GM18909 (cell line): ENCODE results near the gene ZCCHC24.

Experiments used
- ATAC-seq: cut with Tn5 transposase; IDR thresholded peaks from one replicate; pipeline ENCODE4 v1.9.1; 2021; ENCODE audit warnings: mild to moderate bottlenecking; ENCODE audit not compliant: unreplicated experiment, poor library complexity

The ZCCHC24 gene

DNA sequence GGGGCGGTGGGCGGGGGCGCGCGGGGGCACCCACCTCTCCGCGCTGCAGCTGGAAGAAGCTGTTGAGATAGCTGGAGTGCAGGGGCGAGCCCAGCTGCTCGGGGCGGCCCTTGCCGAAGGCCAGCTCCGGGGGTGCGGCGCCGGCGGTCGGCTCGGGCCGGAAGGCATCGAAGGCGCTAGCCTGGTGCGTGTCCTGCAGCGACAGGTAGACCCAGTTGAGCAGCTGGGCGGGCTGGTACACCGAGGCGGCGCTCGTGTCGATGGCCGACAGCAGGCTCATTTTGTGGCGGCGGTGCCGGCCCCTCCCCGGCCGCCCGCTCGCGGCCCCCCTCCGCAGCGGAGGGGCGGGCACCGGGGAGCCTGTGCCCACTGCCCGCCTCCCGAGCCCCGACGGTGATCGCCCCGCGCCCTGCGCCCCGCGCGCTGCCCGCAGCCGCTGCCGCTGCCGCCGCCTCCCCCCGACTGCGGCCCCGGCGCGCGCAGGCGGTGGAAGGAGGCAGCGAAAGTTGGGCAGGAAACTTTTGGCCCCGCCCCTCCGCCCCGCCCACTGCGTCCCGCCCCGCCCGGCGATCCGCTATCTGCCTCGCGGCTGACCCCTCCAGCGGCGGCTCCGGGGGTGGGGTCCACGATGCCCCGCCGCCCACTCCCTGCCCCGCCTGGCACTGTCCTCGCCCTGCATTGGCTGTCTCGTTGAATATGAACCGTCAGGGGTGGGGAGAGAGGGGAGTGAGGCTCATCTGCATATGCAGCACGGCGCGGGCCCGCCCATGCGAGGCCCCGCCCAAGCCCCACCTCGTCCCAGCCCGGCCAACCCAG is at the start of gene ZCCHC24:
ZCCHC24 (minus strand) TSS at position 464 of the 816 bp plus-strand sequence; CDS start at position 280, 184 bp downstream.
- ATAC-seq, result peak; percentile 95

DNA sequence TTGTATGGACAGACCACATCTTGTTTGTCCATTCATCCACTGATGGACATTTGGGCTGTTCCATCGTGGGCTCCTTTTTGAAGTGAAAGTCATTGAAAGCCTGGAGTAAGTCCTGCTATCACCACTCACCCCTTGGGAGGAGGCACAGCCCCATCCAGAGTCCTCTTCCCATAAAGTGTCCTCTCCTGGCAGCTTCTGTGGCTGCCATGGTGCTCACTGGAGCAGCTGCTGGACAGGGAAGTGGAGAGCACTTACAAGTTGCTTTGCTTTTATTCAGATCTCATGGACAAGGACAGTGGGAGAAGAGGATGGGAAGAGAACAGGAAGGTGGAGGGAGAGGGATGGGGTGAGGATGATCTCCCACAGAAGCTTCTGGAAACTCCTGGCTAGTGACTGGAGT is 48.4 kb upstream of the ZCCHC24 start:
- ATAC-seq, result no peak

DNA sequence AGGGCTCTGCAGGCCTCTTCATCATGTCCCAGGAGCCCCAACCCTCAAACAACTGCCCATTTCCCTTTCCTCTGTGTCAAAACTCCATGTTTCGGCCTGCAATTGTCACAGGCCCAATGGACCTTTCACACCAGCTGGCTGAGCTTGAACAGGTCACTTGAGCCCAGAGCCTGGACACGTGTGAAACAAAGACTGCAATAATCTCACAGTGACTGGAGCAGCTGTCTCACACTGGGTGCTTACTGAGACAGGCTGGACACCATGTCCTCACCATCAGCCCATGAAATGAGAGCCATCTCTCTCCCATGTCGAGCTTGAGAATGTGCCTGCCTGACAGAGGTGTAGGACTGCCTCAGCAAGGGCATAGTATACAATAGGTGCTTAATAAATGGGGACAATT is 47.4 kb upstream of the ZCCHC24 start:
- ATAC-seq, result no peak

DNA sequence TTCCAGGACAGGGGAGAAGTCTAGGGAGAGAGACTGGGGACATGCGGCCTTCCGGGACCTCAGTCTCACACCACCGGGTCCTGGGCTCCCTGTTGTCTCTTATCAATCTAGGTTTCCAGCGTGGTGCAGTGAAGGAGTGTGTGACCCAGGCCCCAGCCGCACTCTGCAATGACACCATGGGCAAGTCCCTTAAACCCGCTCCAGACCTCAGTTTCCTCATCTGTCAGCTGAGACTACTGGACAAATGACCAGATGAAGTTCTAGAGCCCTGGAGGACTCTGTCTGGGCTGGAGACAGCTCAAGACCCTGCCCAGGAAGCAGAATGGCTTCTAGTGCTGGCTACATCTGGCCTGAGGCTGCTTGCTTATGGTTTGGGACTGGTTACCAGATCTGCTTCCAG is 46.8 kb upstream of the ZCCHC24 start:
- no peak for ATAC-seq

DNA sequence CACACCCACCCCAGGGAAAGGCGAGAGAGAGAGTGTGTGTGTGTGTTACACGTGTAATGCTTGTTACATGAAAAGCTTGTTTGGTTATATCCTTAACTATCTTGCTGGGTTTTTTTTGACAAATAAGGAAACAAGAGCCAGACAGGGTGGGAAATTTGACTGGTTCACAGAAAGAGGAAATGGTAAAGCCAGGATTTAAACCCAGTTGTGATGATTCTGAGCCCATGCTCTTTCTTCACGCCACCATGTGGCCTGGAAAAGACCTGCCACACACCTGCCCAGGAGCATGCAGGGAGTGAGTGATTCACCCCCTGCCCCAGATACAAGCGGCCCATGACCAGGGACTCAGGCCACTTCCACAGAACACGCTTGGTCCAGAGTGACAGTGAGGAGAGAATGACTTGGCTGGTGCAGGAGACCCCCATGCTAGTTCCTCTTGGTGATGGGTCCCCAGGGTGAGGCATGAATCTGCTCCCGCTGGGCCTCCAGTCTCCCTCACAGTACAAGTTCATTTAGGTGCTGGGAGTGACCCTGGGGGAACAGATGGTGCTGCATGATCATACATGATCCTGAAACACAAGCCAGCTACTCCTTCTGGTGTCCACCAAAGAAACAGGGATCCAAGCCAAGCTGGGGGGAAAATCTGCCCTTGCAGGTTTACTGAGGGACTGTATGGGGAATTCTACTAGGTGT is 45.9 kb upstream of the ZCCHC24 start:
- no peak for ATAC-seq

DNA sequence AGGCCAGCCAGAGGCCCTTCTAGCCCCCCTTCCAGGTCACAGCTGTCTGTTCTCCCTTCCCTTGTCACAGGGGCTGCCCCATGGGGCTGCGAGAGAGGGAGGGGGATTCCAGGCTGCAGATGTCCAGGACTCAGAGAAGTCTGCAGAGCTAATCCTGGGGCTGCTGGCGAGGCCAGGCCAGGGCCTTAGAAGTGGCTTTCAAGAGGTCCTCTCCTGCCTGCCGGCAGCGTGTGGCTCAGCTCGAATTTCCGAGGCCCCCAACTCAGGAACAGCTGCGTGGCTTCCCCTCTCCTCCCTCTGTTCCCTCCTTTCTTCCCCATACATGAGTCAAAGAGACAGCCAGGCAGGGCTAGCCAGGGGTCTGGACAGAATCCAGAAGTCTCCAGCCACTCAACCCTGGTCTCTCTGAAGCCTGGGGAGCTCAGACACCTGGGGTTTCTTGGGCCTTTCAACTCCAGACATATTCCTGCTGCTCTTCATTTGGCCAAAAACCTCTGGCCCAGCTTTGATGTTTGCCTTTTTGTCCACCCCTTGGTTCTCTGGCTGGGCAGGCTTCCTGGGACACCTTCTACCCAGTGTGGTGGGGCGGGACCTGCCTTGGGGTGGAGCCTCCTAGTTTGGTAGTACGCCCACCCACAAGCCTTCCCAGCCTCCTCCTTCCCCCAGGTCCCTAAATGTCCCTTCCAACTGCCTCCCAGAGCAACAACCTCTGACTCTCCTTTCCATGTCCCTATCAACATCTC is 45.1 kb upstream of the ZCCHC24 start:
- ATAC-seq, result no peak

DNA sequence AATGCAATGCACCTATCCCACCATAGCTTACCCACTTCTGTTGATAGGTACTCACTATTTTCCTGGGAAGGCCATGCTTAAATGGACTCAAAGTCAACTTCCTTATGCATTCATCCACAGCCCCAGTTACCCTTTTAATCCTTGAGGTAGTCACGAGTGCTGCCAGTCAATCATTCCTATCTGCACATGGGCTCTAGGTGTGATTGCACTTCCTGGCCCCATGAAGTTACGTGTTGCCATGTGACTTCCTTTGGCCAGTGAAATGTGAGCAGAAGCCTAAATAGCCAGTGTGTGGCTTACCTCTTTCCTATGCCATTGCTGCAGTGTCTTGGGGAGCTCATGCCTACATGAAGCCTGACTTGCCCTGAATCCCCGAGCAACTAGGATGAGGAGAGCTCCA is 43.4 kb upstream of the ZCCHC24 start:
- no peak for ATAC-seq

DNA sequence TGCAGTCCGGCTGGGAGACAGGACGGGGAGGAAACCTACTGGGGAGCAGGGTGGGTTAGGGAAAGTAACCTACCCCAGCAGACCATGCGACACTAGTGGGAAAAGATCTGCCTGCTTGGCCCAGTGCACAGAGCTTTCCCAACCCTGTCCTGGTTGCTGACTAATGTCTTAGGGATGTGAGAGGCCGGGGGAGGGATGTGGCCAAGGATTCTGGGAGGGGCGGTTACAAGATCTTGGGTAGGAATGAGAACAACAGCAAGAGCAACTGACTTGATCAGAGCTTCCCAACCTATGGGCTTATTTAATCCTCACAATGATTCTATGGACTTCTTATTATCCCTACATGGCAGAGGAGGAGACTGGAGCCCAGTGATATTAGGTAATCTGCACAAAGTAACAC is 42.9 kb upstream of the ZCCHC24 start:
- no peak for ATAC-seq

DNA sequence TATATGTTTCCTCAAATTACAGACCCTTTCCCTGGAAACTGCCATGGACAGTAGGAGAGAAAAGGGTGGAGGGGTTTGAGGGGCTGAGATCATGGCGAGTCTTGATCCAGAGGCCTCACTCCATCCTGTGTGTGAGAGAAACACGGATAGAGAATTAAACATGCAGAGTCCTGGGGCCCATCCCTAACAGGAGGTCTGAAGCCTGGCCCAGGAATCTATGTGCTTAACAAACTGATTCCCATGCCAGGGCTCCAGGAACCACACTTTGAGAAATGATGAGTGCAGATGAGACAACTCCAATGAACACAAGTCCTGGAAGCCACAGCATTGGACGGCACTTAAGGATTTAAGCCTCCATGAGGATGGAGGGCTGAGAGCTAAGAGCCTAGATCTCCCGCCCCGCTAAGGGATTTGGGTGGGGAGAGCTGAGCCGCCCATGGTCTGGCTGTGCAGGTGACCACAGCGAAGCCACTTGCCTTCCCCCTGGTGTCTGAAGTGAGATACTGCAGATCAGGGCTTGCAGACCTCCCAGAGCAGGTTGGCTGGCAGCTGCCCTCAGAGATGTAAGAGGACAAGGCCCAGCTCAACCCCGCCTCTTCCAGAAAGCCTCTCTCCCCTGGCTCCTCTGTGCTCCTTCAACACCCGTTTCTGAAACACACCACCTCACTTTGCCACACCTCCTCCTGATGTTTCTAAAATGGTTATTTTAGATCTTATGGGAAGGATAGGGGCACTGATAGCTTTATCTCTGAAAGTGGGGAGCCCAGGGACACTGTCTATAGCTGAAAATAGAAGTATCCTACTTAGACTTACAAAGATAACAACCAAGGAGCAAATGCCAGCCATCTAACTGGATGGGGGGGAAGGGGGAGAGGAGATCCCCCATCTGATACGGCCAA is 42.1 kb upstream of the ZCCHC24 start:
- ATAC-seq, result peak; percentile 87

DNA sequence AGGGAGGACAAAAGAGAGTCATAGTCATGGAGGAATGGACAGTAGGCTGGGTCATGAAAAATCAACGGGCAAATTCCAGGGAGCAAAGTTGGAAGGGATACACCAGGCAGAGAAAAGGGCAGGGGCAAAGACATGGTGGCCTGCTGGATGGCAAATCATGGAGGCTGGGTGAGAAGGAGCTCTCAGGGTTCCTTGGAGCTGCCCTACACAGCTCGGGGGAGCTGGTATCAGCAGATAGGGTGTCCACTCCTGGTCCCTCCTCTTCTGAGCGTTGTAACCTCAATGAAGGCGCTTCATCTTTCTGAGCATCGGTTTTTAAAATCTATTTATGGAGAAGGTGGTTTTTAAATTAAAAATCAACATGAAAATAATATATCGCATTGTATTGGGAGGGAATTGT is 39.1 kb upstream of the ZCCHC24 start:
- ATAC-seq, result no peak

DNA sequence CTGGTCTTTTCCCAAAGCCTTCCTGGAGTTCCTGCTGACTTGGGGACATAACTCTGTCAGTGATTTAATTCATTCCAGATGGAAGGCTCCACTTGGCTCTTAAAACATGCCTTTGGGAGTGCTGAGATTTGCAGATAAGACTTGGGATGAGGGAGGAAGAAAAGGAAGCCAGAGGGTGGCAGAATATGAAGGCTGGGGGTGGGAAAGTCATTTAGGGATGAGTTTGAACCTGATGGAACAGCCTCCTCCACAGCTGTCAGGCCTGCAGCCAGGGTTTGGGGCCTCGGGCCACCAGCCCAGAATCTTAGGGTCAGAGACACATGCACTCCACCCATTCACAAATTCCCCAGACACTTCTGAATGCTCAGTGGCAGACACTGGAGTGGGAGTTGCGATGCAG is 38.5 kb upstream of the ZCCHC24 start:
- ATAC-seq, result no peak

DNA sequence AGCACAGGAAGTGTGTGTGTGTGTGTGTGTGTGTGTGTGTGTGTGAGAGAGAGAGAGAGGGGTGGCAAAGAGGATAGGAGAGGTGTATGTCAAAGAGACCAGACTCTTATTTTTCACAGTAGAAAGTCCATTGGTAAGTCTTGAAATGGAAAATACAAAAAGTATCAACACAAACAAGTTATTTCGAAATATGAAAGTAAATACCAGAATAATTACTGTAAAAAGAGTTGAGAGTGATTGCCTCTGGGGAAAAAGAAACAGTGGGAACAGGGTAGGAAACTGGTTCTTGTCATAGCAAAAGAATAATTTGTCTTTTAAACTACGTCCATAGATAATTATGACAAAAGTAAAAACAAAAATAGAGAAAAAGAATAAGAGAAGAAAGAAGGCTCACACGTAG is 37.9 kb upstream of the ZCCHC24 start:
- ATAC-seq, result no peak

DNA sequence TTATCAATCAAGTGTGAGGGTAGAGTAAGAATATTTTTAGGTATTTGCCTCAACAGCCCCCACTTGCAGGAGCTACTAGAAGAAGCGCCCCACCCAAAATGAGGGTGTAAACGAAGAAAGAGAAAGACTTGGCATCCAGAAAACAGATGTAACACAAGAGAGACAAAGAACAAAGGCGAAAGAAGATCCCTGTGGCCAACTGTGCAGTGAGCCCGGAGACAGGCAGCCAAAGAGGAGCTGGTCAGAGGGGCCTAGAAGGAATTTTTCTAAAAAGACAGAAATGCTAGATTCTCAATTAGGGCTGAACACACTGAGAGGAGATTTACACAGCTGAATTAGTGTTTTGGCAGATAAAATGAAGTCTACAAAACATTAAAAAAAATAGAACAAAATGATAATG is 37.3 kb upstream of the ZCCHC24 start:
- no peak for ATAC-seq

DNA sequence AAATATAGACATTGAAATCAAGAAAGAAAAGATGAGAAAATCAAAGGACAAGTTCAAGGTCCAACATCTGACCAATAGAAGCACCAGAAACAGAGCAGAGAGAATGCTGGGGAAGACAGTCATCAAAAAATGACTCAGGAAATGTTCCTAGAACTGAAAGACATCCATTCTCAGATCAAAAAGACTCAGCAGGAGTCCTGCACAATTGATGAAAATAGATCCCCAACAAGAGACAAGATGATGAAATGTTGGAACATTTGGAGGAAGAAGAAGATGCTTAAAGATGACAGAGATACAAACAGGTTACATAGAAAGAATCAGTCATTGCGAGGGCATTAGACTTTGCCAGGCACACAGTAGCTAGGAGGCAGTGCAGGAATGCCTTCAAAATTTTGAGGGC is 36.9 kb upstream of the ZCCHC24 start:
- no peak for ATAC-seq

DNA sequence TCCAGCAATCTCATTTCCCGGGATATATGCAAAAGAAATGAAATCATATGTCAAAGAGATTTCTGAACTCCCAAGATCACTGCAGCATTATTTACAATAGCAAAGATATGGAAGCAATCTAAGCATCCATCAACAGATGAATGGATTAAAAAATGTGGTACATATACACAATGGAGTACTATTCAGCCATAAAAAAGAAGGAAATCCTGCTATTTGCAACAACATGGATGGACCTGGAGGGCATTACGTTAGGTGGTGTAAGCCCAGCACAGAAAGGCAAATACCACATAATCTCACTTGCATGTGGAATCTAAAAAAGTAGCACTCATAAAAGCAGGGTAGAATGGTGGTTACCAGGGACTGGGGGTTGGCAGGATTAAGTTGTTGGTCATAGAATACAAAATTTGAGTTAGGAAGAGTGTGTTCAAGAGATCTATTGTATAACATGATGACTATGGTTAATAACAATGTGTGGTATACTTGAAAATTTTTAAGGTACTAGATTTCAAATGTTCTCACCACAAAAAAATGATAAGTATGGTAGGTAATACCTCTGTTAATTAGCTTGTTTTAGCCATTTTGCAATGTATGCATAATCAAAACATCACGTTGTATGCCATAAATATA is 34.0 kb upstream of the ZCCHC24 start:
- no peak for ATAC-seq

DNA sequence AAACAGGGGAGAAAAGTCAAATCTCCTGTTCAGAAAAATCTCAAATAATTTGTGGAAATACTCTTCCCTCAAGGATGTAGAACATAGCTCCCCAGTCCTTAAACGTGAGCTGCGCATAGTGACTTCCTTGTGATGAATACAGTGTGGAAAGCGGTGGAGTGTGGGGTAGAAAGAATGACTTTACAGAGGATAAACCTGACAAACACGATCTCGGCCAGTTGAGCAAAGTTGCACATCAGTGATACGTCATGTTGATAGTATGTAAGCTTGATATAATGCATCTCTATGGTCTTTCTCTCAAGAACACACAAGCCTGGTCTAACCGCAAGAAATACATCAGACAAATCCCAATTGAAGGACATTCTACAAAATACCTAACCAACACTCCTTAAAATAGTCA is 32.0 kb upstream of the ZCCHC24 start:
- ATAC-seq, result no peak

DNA sequence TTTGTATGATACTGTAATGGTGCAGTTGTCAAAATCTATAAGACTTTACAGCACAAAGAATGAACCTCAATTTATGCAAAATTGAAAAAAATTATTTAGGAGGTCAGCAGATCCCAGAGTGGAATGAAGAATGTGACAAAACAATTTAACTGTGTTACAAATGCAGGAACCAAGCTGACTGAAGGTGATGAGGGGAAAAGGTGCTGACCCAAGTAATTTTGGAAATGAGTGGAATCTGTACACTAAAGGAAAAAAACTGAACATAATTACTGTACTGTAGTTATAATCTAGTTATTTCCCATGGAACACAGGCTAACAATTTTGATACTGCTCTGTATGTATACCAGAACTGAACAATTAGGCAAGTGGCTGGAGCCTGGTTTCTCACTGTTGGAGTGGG is 31.2 kb upstream of the ZCCHC24 start:
- no peak for ATAC-seq

DNA sequence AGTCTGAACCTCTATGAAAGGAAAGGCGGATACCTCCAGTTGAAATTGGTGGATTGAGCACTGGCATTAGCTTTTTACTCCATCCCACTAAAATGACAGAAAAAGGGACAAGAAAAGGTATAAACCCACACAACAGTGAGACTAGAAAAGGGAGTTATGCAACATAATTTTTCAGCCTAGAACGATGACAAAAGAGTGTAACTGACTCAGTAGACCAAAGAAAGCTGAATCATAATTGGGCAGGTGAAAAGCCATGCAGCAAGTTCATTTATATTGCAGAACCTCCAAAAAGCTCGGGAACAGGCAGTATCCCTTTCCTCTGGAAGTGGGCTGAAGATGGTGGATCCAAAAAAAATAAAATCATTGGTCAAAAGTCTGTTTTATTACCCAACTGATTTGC is 30.5 kb upstream of the ZCCHC24 start:
- no peak for ATAC-seq

DNA sequence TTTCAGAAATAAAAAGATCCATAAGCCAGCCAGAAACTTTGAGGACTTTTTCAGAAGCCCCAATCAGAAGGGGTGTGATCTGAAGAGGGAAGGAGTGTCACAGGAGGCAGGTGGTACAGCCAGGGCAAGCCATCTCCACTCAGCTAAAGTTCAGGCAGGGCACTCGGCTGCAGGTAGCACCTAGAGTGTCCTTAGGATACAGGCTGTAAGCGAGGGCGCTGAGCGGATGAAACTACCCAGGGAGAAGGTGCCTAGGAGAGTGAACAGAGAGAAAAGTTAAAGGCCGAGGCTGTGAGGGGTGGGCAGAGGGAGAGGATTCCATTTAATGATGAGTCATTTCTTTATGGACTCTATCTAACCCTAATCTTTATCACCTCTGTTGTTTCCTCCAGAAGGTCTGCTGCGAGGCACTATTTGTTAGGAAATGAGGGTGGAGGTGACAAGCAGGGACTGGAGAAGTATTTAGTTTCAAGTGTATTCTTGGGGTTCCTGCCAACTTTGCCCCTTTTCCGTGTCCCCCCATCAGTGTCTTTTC is 29.8 kb upstream of the ZCCHC24 start:
- no peak for ATAC-seq
